ELR (cell line): ENCODE measurements around the gene CACNA1F.
"Not testable (repeated sequence)": the region's sequence is repeated elsewhere in the genome, so short reads cannot be mapped to it uniquely, and the experiment has no call there.

Source experiments
- DNase-seq: peaks from one replicate; pipeline ENCODE4 v3.0.0-alpha.2; 2015; ENCODE audit warnings: low read depth

Gene CACNA1F

DNA sequence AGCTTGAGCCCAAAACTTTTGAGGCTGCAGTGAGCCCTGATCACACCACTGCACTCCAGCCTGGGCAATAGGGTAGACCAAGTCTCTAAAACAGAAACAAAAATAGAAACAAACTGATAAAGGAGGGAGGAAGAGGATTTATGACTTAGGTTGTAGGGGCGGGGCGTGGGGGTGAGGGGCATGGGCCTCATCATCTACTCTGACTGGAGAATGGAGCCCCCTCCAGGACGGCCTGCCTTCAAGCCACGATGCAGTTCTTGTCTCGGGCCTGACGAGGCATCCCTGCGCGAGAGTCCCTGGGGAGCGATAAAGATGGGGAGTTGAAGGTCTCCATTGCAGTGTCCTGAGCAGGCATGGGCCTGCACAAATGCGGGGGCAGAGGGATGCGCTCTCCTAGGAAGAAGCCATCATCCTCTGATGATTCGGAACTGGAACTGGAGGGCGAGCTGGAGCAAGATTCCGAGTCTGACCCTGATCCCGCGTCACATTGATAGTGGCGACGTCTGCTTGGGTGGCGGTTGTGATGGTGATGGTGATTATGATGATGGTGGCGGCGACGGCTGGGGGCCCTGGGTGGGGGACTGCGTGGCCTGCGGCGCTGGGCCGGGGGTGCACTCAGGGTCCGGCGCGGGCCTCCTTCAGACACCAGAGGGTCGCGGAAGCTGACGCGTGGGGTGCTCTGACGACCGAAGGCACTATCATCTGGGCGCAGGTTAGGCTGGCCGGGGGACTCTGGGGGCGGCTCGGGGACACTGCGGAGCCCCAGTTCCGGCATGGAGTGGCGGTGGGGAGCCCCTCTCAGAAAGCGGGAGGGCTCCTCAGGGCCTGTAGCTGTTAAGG, 57.5 kb downstream of the CACNA1F start:
- DNase-seq = no peak

DNA sequence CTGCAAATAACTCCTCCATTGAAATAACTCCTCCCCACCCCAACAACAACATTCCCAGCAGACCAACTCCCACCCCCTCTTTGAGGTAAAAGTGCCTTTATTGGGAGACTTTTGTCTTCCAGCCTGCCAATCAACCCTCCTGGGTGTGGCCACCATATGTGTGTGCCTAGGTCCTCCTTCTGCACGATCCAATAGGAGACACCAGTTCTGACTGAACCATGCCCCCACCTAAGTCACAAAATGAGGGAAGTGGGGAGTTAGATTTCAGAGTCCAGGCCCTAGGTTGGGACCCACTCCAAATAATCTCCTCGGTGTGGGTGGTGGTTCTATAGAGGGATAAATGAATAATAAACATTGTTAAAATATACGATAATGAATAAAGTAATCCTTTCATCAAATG, 58.4 kb downstream of the CACNA1F start:
- no peak for DNase-seq

DNA sequence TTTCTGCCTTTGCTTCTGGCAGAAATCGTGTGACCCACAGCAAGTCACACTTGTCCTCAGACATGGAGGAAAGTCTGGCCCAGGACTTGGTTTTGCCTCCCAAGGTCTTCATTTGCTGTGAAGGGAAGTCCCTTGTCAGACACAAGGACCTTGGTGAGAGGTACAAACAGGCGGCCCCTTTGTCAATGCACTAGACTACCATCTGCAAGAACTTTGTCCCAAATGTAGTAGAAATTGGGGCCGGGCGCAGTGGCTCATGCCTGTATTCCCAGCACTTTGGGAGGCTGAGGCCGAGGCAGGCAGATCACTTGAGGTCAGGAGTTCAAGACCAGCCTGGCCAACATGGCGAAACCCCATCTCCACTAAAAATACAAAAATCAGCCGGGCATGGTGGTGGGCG, 59.6 kb downstream of the CACNA1F start:
- not testable (repeated sequence) for DNase-seq

DNA sequence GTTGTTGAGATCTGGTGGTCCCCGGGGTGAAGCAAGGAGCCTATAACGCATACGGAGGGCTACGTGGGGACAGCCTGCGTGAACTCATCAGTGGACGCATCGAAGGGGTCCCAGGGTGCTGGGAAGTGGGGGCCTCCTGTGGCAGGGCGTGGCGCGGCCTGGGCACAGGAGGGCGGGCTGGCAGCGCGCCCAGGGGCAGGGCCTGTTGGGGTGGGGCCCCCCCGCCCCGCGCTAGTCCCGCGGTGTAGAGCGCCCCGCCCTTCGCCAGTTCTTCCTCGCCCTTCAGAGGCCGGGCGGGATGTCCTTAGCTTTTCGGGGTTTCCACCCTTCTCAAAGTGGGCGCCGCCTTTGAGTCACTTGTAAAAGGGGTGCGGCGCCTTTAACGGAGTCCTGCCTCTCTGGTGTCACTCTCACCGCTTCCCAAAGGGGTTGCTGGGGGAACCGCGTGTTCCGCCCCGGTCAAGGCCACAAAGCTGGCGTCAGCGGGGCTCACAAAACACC, 60.8 kb downstream of the CACNA1F start:
- DNase-seq = peak; percentile 82

DNA sequence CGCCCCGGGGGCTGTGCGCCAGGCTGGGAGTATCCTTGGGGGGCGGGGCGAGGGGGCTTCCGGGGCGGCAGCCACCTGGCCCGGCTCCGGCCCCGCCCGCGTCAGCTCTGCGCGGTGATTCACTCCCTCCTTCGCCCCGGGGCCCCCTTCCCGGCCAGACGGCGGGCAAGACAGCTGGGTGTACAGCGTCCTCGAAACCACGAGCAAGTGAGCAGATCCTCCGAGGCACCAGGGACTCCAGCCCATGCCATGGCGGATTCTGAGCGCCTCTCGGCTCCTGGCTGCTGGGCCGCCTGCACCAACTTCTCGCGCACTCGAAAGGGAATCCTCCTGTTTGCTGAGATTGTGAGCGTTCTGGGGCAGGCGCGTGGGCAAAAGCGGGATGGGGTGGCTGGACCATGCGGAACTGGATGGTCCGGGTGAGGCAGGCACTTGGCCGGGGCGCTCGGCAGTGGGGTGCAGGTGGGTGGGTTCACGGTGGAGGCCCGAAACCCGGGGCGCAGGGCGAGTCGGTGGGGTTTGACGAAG, 61.3 kb downstream of the CACNA1F start, which contains the start of gene PLP2:
PLP2 (plus strand) TSS at position 147 of the 528 bp plus-strand sequence; CDS start at position 250, 103 bp downstream.
- DNase-seq = peak; percentile 79

DNA sequence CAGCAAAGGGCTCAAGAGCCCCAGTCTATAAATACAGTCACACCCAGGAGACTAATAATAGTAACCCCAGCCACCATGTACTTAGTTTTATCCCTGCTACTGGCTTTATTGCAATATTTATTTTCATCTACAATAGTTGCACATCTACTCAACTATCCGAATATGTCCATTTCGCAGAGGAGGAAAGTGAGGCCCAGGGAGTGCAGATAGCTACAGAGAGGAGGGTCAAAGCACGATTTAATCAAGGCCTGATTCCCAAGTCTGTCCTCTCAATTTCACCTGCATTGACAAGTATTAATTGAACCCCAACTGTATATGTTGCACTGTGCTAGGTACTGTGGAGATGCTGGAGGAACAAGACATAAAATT, 65.4 kb downstream of the CACNA1F start:
- no peak for DNase-seq

DNA sequence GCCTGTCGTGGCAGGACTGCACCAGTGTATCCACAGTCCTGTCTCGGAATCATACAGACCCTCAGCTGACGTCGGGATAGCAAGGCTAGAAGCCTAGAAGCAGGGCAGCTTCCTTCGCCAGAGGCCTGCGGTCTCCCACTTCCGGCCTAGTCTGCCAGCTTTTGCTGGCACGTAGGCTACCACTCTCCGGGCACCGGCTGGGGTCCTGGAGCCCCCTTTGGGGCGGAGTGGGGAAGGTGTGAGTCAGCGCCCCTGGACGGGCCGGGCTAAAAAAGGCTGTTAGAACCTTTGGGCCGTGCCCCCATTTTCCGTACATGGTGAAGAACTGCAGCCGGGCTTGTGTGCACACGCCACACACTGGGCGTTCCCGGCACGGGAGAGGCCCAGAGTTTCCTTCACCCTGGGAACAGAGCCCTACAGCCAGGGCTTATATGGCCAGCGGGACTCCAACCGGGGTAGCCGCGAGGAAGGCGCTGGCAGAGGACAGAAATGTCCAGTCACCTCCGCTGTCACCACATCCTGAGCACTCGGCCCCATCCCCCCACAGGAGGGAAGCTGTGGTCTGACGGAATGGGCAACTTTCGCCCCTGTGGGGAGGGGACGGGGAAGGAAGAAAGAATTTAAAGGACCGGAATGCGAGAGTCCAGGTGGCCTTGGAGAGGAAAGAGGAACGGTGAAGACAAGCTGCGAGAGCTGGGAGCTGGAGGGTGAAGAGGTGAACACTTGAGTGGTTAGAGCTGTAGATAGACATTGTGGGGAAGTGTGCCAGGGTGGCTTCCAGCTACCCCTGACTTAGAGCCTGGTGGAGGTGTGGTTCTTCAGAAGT, 66.0 kb downstream of the CACNA1F start:
- peak; percentile 77 for DNase-seq

DNA sequence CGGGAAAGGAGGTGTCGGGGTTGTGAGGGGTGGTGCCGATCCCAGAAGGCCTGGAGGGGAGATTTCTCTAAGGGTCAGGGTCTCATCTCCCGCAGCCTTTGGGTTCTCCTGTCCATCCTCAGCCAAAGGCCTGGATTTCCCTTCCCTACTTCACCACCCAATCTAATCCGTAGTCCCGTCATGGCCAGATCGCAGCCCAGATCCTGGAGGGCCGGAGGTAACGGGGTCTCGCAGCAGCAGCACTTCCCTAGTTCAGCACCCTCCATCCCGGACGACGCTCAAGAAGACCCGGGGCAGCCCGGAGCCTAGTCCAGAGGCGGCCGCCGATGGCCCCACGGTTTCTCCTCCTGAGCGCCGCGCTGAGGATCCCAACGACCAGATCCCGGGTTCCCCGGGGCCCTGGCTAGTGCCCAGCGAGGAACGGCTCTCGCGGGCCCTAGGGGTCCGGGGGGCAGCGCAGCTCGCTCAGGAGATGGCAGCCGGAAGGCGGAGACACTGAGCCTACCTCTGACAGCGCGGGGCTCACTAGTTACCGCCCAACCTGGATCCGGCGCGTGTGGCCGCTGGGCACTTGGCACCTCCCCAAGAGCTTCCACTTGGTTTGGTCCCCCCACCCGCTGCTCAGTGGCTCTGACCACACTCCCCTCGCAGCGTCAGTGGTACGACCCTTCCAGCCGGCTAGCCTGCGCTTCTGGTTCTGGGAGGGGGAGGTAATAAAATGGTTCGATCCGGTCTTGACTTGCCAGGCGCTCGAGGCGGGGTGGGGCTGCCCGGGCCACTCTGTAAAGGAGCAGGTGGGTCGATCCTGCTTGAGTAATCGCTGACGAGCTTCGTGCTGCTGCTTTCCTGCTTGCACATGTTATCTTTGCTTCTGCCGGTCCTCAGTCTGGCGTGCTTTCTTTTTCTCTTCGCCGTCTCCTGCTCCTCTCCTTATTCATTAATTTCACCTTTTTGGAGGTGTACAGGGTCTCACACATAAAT, 66.9 kb downstream of the CACNA1F start:
- peak; percentile 85 for DNase-seq

DNA sequence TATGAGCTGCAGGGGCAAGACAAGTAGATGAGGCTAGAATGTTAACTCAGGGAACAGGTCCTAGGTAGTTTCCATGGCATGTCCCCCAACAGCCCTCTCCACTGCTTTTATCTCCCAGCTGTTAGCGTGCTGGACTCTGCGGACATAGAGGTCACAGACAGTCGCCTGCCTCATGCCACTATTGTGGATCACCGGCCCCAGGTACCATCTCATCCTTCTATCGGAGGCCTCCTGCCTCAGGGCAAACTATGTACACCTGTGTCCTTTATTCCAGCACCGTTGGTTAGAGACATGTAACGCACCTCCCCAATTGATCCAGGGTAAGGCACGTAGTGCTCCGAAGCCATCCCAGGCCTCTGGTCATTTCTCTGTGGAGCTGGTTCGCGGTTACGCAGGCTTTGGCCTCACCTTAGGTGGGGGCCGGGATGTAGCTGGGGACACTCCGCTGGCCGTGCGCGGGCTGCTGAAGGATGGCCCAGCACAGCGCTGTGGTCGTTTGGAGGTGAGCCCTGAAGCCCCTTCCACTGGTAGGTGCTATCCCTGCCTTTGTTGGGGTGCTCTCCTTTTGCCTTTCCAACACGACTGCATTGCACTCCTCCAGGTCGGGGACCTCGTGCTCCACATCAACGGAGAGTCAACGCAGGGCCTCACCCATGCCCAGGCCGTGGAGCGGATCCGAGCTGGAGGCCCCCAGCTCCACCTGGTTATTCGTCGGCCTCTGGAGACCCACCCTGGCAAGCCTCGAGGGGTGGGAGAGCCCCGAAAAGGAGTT, 68.4 kb downstream of the CACNA1F start:
- no peak for DNase-seq

DNA sequence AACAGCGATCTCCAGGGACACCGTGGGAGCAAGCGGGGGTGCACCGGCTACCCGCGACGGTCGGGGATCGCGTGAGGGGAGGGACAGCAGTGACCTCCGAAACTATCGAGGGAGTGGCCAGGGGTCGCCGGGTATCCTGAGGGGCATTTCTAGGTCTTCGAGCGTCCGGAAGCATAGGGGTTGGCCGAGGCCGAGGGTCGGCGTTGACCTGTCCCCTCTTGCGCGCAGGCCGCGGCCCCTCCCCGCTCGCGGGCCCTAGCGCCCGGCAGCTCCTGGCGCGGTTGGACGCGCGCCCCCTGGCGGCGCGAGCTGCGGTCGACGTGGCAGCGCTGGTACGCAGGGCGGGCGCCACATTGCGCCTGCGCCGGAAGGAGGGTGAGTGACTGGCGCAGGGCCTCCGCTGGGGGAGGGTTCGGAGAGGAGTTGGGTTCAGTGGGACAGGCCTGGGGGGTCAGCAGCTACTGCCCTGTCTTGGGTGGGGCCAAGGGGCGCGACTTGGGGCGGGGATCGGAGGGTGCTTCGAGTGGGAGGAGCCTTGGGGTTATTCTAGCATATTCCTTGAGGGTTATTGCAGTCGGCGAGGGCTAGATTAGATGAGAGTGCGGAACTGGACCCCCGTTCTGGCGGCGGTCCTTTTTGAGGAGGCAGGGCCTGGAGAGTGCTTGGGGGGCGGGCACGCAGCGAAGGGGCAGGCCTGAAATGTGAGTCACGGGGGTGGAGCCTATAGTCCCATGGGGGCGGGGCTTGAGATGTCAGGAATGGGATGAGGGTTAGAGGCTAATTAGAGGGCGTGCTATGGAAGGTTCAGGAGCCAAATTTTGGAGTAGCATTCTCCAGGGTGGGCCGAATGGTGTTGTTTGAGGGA, 69.4 kb downstream of the CACNA1F start:
- DNase-seq = peak; percentile 83

DNA sequence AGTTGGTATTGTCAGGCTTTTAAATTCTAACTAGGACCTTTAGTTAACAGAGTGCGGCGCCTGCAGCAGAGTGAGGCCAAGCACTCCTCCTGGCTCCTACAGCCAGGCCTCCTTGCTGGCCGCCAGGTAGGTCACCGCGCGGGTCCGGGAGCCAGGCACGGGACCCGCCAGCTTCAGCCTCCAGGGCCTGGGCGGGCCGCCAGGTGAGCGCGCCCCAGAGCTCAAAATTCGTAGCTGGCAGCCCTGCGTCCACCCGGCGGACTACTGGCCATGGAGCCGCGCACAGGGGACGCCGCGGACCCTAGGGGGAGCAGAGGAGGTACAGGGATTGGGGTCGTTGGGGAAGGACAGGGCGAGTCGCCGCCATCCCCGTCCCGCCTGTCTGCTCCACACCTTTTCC, 70.5 kb downstream of the CACNA1F start, which contains the start of gene MAGIX:
MAGIX (plus strand) TSS at position 139 of the 400 bp plus-strand sequence; CDS start at position 271, 132 bp downstream.
- no peak for DNase-seq

DNA sequence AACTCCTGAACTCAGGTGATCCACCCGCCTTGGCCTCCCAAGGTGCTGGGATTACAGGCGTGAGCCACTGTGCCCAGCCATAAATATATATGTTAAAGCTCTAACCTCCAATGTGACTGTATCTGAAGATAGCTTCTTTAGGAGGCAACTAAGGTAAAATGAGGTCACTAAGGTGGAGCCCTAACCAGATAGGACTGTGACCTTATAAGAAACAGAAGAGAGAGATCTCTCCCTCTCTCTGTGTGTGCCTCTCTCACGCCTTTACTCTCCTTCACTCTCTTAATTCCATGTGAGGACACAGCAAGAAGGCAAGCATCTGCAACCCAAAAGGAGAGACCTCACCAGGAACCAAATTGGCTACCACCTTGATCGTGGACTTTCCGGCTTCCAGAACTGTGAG, 71.5 kb downstream of the CACNA1F start:
- no peak for DNase-seq

DNA sequence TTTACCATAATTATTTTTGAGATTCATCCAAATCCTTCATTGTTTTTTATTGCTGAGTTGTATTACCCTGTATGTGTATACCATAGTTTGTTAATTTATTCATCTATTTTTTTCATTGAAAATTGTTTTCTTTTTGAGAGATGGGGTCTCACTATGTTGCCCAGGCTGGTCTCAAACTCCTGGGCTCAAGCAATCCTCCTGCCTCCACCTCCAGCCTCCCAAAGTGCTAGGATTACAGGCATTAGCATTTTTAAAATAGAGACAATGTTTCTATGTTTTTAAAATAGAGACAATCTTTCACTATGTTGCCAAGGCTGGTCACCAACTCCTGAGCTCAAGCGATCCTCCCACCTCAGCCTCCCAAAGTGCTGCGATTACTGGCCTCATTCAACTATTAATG, 72.2 kb downstream of the CACNA1F start:
- no peak for DNase-seq

DNA sequence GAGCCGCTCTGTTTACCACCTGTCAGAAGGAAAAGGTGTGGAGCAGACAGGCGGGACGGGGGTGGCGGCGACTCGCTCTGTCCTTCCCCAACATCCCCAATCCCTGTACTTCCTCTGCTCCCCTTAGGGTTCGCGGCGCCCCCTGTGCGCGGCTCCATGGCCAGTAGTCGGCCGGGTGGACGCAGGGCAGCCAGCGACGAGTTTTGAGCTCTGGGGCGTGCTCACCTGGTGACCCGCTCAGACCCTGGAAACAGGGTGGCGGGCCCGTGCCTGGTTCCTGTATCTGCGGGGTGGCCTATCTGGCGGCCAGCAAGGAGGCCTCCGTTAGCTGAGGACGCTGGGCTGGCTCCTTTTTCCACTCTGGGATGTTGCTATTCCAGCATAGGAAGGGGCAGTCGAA, 75.9 kb downstream of the CACNA1F start:
- DNase-seq = no peak

DNA sequence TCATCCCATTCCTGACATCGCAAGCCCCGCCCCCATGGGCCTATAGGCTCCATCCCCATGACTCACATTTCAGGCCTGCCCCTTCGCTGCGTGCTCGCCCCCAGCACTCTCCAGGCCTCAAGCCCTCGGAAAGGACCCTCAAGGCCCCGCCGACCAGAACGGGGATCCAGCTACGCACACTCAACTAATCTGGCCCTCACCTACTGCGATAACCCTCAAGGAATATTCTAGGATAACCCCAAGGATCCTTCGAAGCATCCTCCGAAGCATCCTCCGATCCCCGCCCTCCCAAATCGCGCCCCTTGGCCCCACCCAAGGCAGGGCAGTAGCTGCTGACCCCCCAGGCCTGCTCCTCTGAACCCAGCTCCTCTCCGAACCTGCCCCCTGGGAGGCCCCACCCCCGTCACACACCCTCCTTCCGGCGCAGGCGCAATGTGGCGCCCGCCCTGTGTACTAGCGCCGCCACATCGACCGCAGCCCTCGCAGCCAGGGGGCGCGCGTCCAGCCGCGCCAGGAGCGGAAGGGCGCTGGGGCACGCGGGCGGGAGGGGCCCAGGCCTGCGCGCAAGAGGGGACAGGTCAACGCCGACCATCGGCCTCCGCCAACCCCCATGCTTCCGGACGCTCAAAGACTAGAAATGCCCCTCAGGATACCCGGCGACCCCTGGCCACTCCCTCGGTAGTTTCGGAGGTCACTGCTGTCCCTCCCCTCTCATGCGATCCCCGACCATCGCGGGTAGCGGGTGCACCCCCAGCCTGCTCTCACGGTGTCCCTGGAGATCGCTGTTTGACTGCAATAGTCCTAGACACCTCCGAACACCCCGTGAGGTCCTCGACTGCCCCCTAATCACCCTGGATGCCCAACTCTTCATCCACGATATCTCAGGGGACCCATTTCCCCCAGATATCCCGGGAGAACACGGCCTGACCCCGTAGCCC, 77.0 kb downstream of the CACNA1F start:
- DNase-seq = peak; percentile 92

DNA sequence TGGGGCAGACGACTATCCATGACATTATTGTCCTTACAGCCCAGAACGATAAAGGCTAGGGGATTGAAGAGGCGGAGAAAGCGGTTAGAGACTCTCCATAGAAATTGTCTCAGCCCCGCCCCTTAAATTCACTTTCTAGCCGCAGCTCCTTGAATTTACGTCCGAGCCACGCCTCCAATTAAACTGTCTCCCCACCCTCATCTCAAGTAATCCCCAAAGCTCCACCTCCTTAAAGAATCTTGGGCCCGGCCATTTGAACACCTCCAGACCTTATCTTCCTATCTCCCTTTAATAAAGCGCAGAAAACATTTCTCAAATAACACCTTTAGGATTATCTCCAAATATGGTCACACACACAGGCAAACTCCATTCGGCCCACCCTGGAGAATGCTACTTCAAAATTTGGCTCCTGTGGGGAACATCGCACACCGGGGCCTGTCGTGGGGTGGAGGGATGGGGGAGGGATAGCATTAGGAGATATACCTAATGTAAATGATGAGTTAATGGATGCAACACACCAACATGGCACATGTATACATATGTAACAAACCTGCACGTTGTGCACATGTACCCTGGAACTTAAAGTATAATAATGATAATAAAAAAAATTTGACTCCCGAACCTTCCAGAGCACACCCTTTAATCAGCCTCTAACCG, 77.8 kb downstream of the CACNA1F start:
- DNase-seq = peak; percentile 78
